OCI-M1 (cell line): Measurements from ENCODE around the gene SETD6.
"Not testable (repeated sequence)": the region's sequence is repeated elsewhere in the genome, so short reads cannot be mapped to it uniquely, and the experiment has no call there.

Experiments
- DNase-seq: peaks from one replicate; lab custom pipeline; 2025; lab: John Stamatoyannopoulos, UW

Gene SETD6, protein sequence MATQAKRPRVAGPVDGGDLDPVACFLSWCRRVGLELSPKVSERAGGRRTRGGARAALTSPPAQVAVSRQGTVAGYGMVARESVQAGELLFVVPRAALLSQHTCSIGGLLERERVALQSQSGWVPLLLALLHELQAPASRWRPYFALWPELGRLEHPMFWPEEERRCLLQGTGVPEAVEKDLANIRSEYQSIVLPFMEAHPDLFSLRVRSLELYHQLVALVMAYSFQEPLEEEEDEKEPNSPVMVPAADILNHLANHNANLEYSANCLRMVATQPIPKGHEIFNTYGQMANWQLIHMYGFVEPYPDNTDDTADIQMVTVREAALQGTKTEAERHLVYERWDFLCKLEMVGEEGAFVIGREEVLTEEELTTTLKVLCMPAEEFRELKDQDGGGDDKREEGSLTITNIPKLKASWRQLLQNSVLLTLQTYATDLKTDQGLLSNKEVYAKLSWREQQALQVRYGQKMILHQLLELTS

DNA sequence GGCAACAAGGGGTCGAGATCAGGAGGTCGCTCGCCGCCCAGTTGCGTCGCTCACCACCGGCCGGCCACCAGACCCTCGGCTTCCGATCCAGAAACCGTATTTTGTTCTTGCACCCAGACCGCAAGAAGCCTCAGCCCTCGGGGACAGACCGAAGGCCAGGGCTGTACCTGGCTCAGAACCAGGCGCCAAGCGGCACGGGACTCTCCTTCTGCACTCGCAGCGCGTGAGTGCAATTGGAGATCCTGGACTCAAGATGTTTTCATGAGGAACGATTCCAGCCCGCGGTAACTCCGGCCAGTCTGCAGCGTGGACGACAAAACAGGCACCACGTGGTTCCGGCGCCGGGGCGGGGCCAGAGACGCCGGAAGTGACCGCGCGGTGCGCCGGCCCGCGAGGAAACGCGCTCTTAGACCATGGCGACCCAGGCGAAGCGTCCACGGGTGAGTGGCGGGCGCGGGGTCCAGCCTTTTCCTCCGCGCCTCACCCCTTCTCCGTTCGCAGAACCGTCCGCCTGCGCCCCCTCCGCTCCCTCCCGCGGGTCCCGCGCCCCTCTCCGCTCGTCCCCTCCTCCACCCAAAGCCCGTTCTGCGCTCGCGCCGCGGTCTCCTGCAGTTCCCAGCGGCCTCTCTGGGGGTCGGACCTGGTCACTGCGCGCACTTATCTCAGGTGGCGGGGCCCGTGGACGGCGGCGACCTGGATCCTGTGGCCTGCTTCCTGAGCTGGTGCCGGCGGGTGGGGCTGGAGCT, at the start of gene SETD6:
Gene SETD6, plus strand, starts transcription at position 393 of the 746 bp plus-strand sequence. Its CDS starts 21 bp downstream, at position 414.
- DNase-seq: peak; percentile 87

DNA sequence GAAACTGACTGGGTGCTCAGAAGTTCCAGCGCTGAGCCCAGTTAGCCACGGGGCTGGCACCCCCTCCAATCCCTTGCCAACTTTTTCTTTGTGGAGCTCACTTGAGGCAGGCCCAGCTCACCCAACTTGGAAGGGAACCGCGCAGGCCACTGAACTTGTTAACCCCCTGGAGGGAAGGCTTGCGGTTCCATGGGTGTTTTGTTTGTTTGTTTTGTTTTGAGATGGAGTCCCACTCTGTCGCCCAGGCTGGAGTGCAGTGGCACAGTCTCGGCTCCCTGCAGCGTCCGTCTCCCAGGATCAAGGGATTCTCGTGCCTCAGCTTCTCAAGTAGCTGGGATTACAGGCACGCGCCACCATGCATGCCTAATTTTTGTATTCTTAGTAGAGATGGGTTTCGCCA, 49.5 kb upstream of the SETD6 start:
- DNase-seq: no peak

DNA sequence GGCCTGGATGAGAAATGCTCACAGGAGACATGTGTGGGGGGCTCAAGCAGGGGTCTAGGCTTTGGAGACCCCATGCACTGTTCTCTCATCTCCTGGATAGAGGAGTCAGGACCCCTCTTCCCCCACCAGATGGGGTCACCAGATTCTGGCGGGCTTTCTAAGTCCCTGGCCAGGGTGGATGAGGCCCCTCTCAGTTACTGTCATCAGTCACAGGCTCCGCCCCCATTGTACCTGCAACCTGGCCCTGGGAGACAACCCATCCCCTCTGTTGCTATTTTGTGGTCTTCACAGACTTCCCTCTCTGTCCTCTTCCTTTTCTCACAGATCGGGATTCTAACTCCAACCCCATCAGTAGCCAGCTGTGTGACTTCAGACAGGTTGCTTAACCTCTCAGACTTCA, 48.9 kb upstream of the SETD6 start:
- no peak for DNase-seq

DNA sequence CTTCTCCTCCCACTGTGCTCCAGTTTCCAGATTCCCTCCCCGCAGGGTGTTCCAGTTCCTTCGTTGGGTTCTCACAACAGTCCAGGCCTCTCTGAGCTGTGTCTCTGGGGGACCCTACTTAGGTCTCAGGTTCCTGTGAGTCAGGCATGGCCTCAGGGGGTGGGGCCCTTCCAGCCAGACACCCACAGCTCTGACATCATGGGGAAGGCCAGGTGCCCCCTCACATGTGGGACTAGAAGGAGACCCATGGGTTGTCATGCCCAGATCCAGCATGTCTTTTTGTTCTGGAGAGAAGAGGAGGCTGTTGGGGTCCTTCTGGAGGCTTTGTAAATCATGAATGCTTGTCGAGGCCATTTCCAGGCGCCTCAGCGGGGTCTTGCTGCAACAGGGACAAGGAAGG, 47.4 kb upstream of the SETD6 start:
- DNase-seq: no peak

DNA sequence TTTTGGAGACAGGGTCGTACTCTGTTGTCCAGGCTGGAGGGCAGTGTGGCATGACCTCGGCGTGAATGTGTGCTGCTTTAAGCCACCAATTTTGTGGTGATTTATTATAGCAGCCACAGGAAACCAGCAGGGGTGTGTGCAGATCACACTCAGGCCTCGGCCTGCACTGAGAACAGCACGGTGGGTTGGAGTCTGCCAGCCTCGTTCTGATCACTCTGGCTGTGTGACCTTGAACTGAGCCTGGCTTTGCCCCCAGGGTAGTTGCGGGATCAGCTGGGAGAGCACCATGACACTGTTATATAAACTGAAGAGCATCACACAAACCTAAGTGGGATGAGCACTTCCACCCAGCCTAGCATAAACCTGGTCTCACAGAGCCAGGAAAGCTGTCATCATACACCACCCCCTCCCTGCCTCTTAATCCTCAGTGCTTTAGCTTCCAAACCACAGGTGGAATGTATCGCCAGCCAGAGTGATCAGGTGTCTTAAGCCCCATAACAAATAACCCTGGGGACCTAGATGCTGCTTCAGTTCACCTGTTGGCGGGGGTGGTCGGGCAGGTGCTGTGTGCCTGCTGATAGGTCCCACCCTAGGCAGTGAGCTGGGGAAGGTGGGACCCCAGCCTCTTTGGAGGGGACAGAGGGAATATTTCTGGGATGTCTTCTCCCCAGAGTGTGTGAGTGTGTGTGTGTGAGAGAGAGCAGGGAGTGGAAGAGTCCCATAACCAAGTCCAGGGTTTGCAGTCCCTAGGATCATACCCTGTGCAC, 43.9 kb upstream of the SETD6 start:
- no peak for DNase-seq

DNA sequence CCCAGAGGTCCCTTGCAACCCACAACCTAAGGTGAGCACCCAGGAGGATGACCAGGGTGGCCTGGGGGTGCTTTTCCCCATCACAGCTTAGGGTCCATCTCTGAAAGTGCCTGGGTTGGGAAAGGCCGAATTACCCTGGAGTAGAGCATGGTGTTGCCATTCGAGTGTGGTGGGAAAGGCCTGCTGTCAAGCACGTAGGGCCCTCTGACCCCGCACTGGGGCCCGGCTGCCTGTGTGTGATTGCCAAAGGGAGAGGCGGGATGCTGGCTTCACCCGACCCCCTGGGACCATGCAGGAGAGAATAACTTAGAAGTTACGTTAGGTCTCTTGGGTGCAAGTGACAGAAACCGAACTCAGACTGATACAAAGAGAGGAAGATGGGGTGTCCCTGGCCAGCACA, 43.1 kb upstream of the SETD6 start:
- no peak for DNase-seq

DNA sequence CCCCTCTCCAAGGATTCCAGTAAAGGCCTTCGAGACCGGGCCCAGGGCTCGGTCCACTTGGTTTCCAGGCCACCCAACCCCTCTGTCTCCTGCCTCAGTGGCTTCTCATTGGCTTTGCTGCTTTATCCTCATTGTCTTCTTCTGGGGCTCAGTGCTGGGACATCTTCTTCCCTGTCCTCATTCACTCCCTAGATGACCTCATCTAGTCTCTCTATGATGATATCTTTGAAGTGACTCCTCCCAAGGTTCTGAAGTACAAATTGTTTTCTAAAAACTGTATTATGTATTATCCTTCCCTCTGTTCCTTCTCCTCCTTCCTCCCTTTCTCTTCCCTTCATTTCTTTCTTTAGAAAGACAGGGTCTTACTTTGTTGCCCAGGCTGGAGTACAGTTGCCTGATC, 42.5 kb upstream of the SETD6 start:
- no peak for DNase-seq

DNA sequence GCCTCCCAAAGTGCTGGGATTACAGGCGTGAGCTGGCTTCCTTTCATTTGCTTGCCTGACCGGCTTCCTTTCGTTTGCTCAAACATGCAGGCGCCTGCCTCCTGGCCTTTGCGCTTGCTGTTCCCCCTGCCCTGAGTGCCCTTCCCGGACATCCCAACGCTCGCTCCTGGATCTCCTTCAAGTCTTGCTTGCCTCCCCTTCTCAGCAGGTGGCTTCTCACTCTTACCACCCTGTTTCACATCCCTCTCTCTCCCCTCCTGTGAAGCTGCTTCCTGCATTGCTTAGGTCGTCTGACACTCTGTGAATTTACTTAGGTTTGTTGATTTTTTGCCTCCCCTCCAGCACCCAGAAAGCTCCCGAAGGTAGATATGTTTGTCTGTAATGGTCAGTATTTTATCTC, 41.0 kb upstream of the SETD6 start:
- DNase-seq: no peak

DNA sequence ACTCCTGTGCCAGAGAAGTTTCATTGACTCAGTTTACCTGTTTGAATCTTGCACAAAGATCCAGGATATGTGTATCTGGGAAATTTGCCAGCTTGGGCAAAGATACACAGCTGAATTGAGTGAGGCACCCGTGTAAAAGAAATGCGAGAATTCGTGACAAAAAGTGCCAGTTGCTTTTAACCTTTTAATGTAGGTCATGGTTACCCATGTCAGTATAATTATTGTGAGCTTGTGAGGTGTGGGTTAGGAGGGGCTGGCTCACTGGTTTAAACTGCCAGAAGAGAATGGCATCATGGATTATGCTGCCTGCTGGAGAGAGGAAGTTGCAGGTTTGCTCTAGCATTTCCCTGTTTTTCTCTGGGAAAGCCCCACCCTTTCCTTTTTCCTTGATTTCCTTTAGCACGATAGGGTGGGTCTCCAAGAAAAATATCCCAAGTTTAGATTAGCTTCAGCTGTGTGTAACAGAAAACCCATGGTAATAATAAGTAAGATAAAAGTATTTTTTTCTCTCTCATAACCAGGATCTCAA, 40.2 kb upstream of the SETD6 start:
- DNase-seq: no peak

DNA sequence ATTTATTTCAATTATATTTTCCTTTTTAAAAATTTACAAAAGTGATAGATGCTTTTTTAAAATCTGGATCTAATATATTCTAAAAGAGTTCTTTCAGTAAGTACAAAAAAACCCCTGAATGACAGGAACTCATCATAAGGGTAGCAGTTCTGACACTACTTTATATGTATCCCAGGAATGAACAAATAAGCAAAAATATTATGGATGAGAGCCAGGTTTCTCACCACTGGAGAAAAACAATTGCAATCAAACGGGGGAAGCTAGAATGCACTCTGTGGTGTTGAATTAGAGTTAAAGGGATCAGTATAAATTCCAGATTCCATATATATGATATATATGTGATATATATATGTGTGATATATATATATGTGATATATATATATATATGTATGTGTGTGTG, 38.5 kb upstream of the SETD6 start:
- DNase-seq: no peak

DNA sequence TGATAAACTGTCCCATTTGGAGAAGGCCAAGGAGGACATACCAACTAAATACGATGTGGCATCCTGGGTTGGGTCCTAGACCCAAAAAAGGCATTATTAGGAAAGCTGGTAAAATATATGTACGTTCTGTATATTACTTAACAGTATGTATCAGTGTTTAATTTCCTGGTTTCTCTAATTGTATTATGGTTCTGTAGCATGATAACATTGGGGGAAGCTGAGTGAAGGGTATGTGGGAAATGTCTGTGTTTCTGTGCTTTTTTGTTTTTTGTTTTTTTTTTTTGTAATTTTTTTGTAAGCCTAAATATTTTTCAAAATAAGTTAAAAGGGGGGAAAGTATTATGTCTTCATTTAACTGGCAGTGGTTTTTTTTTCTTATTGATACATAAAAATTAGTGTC, 36.9 kb upstream of the SETD6 start:
- no peak for DNase-seq

DNA sequence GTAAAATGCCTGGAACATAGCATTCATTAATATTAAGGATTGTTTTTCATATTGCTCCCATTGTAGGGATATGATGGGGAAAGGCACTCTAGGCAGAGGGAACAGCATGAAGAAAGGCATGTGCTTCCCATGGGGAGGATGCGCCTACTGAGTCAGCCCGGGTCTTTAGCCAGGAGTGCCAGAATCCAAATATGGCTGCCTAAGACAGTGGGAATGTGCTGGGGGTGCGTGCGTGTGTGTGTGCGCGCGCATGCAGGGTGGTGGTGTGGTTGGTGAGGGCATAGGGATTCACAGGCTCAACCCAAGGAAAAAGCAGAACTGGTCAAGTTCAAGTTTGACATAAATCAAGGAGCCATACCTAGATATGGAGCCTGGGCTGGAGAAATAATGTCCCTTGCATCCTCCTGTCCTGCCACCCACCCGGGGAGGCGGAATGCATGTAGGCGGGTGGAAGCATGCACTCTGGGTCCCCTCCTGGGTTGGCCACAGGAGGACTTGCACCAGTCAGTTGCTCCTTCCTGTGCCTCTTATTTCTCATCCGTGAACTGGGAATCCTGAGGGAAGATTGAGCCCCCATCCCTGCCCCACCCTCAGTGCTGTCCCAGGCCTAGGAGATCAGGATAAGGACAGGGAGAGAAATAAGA, 34.0 kb upstream of the SETD6 start:
- DNase-seq: no peak

DNA sequence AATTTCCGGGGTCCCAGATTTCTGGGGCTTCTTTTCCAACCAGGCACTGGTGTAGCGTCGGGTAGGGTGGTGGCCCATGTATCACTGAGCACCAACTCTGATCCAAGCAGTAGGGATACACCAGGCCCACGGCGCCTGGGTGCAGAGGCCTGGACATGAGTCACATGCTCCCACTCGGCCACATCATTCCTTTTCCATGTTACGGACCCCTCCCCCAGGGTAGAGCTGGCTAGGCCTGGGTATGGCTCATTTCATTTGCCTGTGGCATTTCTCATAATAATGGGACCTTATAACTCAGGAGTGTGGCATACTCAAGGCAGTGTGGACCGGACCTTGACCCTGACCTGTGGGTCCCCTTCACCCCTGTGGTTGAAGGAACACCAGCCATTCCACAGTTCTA, 33.4 kb upstream of the SETD6 start:
- no peak for DNase-seq

DNA sequence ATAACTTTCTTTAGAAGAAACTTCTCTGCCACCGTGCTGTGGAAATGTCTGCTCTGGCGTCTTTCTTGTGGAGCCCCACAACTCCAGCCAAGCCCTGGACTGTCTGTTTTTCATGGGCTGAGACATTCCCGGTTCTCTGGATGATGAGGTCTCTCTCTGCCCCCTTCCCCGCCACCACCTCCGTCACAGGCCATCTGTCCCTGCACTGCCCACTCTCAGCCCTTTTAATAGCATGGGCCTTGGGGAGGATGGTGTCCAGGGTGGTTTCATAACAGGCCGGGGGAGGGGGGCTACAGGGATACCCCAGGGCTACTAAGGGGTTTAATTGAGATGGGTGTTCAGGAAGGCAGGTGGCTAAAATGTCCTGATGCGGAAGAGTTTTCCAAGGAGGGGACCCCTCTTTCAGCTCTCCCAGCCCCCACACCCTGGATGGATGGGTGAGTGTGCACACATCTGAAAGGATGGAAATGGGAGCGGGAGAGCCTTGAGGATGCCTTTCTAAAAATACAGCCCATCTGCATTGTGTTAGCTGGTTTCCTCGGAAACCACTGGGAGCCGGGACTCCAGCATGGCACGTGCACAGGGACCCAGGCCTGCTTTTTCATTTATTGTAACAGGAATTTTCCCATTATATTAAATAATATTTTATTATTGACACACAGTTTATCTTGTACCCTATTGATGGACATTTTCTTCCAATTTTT, 30.0 kb upstream of the SETD6 start:
- DNase-seq: no peak

DNA sequence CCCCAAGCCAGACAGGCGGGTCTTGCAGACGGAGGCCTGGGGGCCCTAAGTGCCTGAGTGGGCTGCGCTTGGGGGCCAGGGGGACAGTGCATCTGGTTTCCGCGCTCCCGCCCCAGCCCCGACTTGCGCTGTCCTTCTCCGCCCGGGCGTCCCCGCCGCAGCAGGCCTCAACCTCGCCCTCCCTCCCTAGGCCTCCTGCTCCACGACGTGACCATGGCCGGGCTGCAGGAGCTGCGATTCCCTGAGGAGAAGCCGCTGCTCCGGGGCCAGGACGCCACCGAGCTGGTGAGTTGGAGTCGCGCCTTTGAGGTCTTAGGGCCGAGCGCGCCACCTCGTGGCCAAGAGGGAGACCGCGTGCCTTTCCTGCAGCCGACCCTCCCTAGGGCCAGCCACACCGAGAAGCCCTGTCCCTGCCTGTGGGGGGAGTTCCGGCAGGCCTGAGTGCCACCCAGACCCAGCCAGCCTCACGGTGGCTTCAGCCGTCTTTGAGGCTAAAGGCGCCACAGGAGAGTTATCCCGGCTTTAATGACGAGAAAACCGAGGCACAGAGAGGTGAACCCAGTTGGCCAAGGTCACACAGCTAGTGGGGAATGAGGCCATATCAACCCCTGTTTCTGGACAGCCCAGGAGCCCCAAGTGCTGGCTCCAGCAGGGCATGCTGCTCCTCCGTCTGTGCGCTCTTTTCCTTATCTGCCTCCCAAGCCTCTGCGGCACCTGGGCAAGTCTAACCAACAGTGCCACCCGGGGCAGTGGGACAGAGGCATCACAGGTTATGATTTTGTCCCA, 27.6 kb upstream of the SETD6 start:
- DNase-seq: peak; percentile 79

DNA sequence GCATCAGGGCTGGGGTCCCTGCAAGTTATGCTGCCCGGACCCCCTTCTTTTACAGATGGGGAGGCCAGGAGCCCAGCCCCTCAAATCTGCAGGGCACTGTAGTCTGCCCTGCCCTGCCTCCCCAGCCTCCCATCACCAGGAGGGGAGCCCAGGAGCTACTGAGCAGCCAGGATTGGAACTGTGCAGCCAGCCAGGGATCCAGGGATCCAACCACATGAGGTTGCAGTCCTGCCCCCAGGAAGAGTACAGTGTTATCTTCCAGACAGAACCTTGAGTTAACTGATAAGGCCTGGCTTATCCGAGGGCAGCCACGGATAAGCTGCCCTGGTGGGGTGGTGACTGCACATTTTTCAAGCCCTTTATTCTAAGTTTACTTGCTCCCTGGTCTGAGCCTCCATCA, 26.8 kb upstream of the SETD6 start:
- DNase-seq: peak; percentile 2

DNA sequence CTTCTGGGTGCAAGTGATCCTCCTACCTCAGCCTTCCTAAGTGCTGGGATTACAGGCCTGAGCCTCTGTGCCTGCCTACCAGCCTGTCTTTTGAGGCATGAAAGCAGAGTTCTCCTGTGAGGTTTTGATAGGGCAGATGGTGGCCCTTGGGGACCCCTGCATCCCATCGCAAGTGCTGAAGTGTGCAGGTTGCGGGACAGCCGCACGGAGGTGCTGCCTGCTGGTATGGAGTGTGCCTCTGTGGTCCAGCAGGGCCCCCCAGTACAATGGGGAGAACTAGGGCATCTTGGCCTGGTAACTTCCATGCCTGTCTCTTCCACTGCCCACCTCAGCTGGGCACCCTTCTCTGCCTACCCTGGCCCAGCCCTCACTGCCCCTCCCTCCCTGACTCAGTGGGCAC, 25.3 kb upstream of the SETD6 start:
- DNase-seq: no peak

DNA sequence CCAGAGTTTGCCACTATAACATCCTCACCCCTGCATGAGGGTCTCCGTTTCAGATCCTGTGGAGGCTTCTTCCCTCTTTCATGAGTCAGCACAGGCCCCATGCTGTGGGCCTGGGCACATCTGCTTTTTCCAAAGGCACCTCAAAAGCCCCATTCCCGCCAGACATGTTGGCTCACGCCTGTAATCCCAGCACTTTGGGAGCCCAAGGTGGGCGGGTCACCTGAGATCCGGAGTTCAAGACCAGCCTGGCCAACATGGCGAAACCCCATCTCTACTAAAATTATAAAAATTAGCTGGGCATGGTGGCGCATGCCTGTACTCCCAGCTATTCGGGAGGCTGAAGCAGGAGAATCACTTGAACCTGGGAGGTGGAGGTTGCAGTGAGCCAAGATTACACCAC, 24.8 kb upstream of the SETD6 start:
- DNase-seq: not testable (repeated sequence)

DNA sequence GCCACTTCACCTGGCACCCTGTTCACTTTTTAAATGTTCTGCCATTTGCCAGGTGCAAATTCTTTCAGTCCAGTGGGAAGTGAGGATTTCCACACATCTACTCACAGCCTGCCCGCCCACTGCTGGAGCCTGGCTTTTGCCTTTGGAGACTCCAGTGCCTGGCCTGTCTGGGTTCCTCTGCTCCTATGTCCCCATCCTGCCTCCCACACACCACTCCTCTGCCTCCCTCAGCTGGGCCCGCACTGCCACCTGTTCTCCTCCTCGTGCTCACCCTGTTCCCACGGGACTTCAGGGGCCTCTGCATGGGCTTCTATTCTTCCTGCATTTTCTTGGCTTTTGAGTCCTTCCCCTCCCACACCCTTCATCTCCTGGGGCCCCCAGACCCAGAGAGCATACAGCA, 23.3 kb upstream of the SETD6 start:
- DNase-seq: no peak

DNA sequence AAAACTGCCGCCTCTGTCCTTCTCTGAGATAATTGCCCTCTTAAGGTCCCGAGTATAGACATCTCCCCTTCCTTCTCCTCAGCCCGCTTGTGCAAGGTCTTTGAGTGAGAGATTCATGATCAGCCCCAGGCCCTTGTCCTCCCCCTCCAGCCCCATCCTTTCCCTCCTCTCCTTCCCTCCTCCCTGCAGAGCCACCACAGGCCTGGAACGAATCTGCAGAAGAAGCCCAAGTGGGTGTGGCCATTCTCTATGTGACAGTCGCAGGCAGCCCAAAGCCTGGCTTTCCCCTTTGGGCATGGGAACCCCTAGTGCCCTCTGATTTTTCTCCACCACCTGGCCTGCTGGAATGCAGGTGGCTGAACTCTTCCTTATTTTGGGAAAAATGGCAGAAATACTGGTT, 22.6 kb upstream of the SETD6 start:
- DNase-seq: peak; percentile 4
